HCT116 (cell line): ENCODE data around the gene POLR2C. TPM values are rescaled to one million over a fixed set of nuclear protein-coding genes. Genes with fewer than 3 reads are reported as not detected.

Source experiments
- ATAC-seq: fragments of 200-7000 bp; cut with Tn5 transposase; 2 replicates; pipeline ENCODE4 v1.9.1; 2020; ENCODE audit warnings: mild to moderate bottlenecking, moderate library complexity
- BruUV-seq: library from RNA; stranded (reverse); fragments of 400-500 nt; replicated peaks from 2 replicates; lab custom pipeline; 2021; lab: Mats Ljungman, UMichigan
- CTCF ChIA-PET: fragments of 300-600 bp; sonication (Branson Sonifier 250); formaldehyde crosslinking; loops from one replicate; lab custom pipeline; 2021; ENCODE audit warnings: antibody characterized with exemption; lab: Charles Lee
- POLR2A ChIA-PET: fragments of 300-600, 350-600 bp; sonication (Branson Sonifier 250); formaldehyde crosslinking; loops from one replicate; lab custom pipeline; 2021; ENCODE audit warnings: antibody characterized with exemption; lab: Charles Lee
- RAD21 ChIA-PET, 2 experiments: fragments of 300-600 bp; sonication (Branson Sonifier 250); formaldehyde crosslinking; loops; one replicate each; lab custom pipeline; 2023; ENCODE audit warnings: low total read pairs in 2 of 2; ENCODE audit not compliant: uncharacterized antibody in 2 of 2, unreplicated experiment in 2 of 2, low non-redundant PET in 1 of 2; lab: Charles Lee
- DNase-seq: peaks from one replicate; pipeline ENCODE4 v3.0.0-alpha.2; 2010; ENCODE audit warnings: low read depth, low spot score
- H2AFZ ChIP-seq: fragments of 200-600 bp; shearing (Covaris generic), sonication (generic); 2 replicates; pipeline ENCODE4 v1.6.1; 2017; ENCODE audit warnings: low read depth, mixed run types, mixed read lengths, antibody characterized with exemption, low read length; ENCODE audit not compliant: poor library complexity, severe bottlenecking
- H3K27ac ChIP-seq: 2 replicates; pipeline ENCODE4 v1.5.1; 2012; ENCODE audit warnings: low read depth, low read length
- H3K27me3 ChIP-seq: fragments of 200-600 bp; sonication (generic); 2 replicates; pipeline ENCODE4 v1.6.1; 2016; ENCODE audit warnings: mixed run types, low read length, mixed read lengths; ENCODE audit not compliant: insufficient read depth
- H3K36me3 ChIP-seq, 2 experiments: fragments of 200-500 bp in 1 of 2; fragments of 200-600 bp in 1 of 2; sonication (Bioruptor generic) in 1 of 2; sonication (generic) in 1 of 2; 2 replicates each; pipeline versions ENCODE4 v1.5.1 to v1.6.1; 2014 to 2016; ENCODE audit warnings: low read length in 2 of 2, inconsistent platforms in 1 of 2, mixed read lengths in 1 of 2, mixed run types in 1 of 2; ENCODE audit not compliant: insufficient read depth in 2 of 2, control insufficient read depth in 1 of 2
- H3K4me1 ChIP-seq, 2 experiments: fragments of 200-600 bp in 1 of 2; sonication (generic) in 1 of 2; 2 replicates each; pipeline versions ENCODE4 v1.5.1 to v1.6.1; 2012 to 2017; ENCODE audit warnings: low read length in 2 of 2, inconsistent platforms in 1 of 2, mild to moderate bottlenecking in 1 of 2, mixed read lengths in 1 of 2, mixed run types in 1 of 2, moderate library complexity in 1 of 2; ENCODE audit not compliant: insufficient read depth in 2 of 2, control insufficient read depth in 1 of 2
- H3K4me2 ChIP-seq: fragments of 200-600 bp; sonication (generic); 2 replicates; pipeline ENCODE4 v1.6.1; 2017; ENCODE audit warnings: mixed run types, low read length, mixed read lengths
- H3K4me3 ChIP-seq, 2 experiments: fragments of 200-600 bp in 1 of 2; sonication (generic) in 1 of 2; replicated peaks in 1 of 2; 2 replicates each; pipeline ENCODE4 v1.5.1; 2011 to 2016; ENCODE audit warnings: low read length in 2 of 2, control low read depth in 1 of 2, low read depth in 1 of 2, mild to moderate bottlenecking in 1 of 2, mixed read lengths in 1 of 2, mixed run types in 1 of 2
- H3K79me2 ChIP-seq: fragments of 200-600 bp; sonication (generic); 2 replicates; pipeline ENCODE4 v1.6.1; 2017; ENCODE audit warnings: mild to moderate bottlenecking, mixed run types, low read length, moderate library complexity, mixed read lengths; ENCODE audit not compliant: insufficient read depth
- H3K9ac ChIP-seq: fragments of 200-600 bp; sonication (generic); 2 replicates; pipeline ENCODE4 v1.6.1; 2016; ENCODE audit warnings: low read length, mixed read lengths
- H3K9me2 ChIP-seq: fragments of 200-600 bp; sonication (generic), shearing (Covaris generic); 2 replicates; pipeline ENCODE4 v1.6.1; 2017; ENCODE audit warnings: mixed run types, mild to moderate bottlenecking, moderate library complexity; ENCODE audit not compliant: insufficient read depth
- H3K9me3 ChIP-seq, 2 experiments: fragments of 200-500 bp in 1 of 2; fragments of 200-600 bp in 1 of 2; sonication (Bioruptor generic) in 1 of 2; sonication (generic) in 1 of 2; 2 replicates each; pipeline ENCODE4 v1.6.1; 2014 to 2017; ENCODE audit warnings: low read length in 2 of 2, mixed read lengths in 2 of 2, inconsistent platforms in 1 of 2, low read depth in 1 of 2, mild to moderate bottlenecking in 1 of 2, mixed run types in 1 of 2, moderate library complexity in 1 of 2; ENCODE audit not compliant: control insufficient read depth in 1 of 2, insufficient read depth in 1 of 2
- H4K20me1 ChIP-seq: fragments of 200-600 bp; sonication (generic), shearing (Covaris generic); 2 replicates; pipeline ENCODE4 v1.6.1; 2017; ENCODE audit warnings: mixed run types, mild to moderate bottlenecking, moderate library complexity; ENCODE audit not compliant: insufficient read depth
- CBX3 ChIP-seq: IDR thresholded peaks from 2 replicates; pipeline ENCODE4 v1.6.1; 2012; ENCODE audit warnings: low read depth
- RAD21 ChIP-seq: IDR thresholded peaks from 2 replicates; pipeline ENCODE4 v1.6.1; 2012; ENCODE audit warnings: low read depth, mild to moderate bottlenecking
- YY1 ChIP-seq: IDR thresholded peaks from 2 replicates; pipeline ENCODE4 v1.6.1; 2011; ENCODE audit warnings: low read length, low read depth, moderate library complexity, mild to moderate bottlenecking; ENCODE audit not compliant: insufficient replicate concordance; ENCODE audit errors: extremely low read depth
- intact Hi-C: fragments of 100-400 bp; cut with micrococcal nuclease; formaldehyde crosslinking; loops from 2 replicates; pipeline ENCODE4 v1.10.0; 2022
- total RNA-seq: library from RNA; stranded (reverse); gene quantifications from one replicate; pipeline ENCODE4 v1.2.1, GENCODE V29; 2021; ENCODE audit not compliant: unreplicated experiment
- TF ChIP-seq, protein P1 (sequence below), 3 experiments: fragments of 200-600 bp in 1 of 3; sonication (generic) in 1 of 3; IDR thresholded peaks in 2 of 3; conservative IDR thresholded peaks in 1 of 3; 2 replicates each; pipeline ENCODE4 v1.5.1; 2012 to 2017; ENCODE audit warnings: low read depth in 2 of 3, low read length in 2 of 3, antibody characterized with exemption in 1 of 3, borderline replicate concordance in 1 of 3, control low read depth in 1 of 3, mild to moderate bottlenecking in 1 of 3, mixed read lengths in 1 of 3, mixed run types in 1 of 3, moderate library complexity in 1 of 3; ENCODE audit not compliant: insufficient read depth in 1 of 3

The POLR2C gene
- total RNA-seq, 1 experiment from 2014 or later: 74.4 TPM

DNA sequence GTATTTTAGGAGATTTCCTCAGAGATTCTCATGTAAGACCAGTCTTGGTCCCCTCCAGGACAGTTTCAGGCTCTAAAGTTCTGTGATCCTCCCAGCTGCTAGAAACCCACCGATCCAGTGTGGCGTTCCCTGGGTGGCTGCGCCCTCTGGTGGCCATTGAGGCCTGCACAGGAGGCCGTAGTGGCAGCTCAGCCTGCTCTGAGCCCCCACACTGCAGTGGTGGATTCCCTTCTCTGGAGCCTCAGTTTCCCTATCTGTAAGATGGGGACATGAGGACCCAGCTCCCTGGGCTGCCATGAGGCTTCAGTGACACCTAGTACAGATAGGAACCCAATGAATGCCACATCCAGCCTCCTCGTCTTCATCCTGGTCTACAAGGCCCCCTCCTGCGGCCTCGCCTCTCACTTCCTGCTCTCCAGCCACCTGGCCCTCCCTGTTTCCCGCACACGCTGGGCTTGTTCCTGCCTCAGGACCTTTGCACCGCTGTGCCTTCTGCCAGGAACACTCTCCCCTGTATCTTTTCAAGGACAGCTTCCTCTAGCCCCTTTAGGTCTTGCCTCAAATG is 57.4 kb downstream of the POLR2C start:
- Histone ChIP-seq H3K27me3 (no peaks in the 10 kb centered on the region), H3K4me3 (no peak overlapping the region), H3K27ac (no peak overlapping the region), H3K79me2 (no peaks in the 10 kb centered on the region), H3K9ac (no peak overlapping the region), H2AFZ (no peak overlapping the region), H4K20me1 (no peaks in the 10 kb centered on the region), H3K4me1 (no peaks in the 10 kb centered on the region), H3K36me3 (no peaks in the 10 kb centered on the region), H3K9me2 (no peaks in the 10 kb centered on the region), H3K9me3 (no peaks in the 10 kb centered on the region), H3K4me2 (no peak overlapping the region)
- peak; percentile 98 for ATAC-seq
- no TSS peak for BruUV-seq
- intact Hi-C loops: loop anchor here (1.0 kb wide), 3 partner anchors 44 to 220 kb away; no protein-coding TSS in a partner anchor
- RAD21 ChIA-PET: interaction anchor here (0.7 to 0.9 kb wide), 3 partner anchors 44 to 103 kb away, joined by 3 read pairs; no protein-coding TSS in a partner anchor
- TF ChIP-seq, protein P1, sequence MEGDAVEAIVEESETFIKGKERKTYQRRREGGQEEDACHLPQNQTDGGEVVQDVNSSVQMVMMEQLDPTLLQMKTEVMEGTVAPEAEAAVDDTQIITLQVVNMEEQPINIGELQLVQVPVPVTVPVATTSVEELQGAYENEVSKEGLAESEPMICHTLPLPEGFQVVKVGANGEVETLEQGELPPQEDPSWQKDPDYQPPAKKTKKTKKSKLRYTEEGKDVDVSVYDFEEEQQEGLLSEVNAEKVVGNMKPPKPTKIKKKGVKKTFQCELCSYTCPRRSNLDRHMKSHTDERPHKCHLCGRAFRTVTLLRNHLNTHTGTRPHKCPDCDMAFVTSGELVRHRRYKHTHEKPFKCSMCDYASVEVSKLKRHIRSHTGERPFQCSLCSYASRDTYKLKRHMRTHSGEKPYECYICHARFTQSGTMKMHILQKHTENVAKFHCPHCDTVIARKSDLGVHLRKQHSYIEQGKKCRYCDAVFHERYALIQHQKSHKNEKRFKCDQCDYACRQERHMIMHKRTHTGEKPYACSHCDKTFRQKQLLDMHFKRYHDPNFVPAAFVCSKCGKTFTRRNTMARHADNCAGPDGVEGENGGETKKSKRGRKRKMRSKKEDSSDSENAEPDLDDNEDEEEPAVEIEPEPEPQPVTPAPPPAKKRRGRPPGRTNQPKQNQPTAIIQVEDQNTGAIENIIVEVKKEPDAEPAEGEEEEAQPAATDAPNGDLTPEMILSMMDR (IDR thresholded peaks at IDR 0.05 in 2 of 3, conservative IDR thresholded peaks at IDR 0.05 in 1 of 3; ENCODE audit: borderline replicate concordance in 1 of 3, insufficient read depth in 1 of 3, low read depth in 2 of 3, low read length in 2 of 3): peak; percentile 95 to 99 (median 98)
- TF ChIP-seq RAD21 (peak; percentile 95), CBX3 (no peak), YY1 (peak; percentile 38)
- DNase-seq: peak; percentile 41
- POLR2A ChIA-PET: interaction anchor here (1.0 to 1.5 kb wide), 3 partner anchors 57 to 101 kb away, joined by 3 to 4 read pairs (median 3); partner anchors contain the start of genes CIAPIN1, COQ9 and POLR2C
- CTCF ChIA-PET: interaction anchor here (1.0 to 2.8 kb wide), 8 partner anchors 8 to 217 kb away, joined by 3 to 22 read pairs (median 6); partner anchors contain the start of genes CIAPIN1, COQ9 and POLR2C

Other genes starting within 250 kb of the POLR2C start
- gene ARL2BP, start 217.4 kb upstream of the POLR2C start, total RNA-seq: 28.8 TPM
- gene PLLP, start 178.0 kb upstream of the POLR2C start, total RNA-seq: 3.1 TPM
- gene CCL22, start 103.9 kb upstream of the POLR2C start, total RNA-seq: 0.66 TPM
- 0.15 TPM for gene CX3CL1, start 90.2 kb upstream of the POLR2C start, total RNA-seq
- gene CCL17, start 57.9 kb upstream of the POLR2C start, total RNA-seq: not detected
- 68.5 TPM for gene CIAPIN1, start 15.3 kb upstream of the POLR2C start, total RNA-seq
- gene COQ9, start 15.2 kb upstream of the POLR2C start, total RNA-seq: 62.7 TPM
- 14.4 TPM for gene DOK4, start 23.8 kb downstream of the POLR2C start, total RNA-seq
- gene CCDC102A, start 73.9 kb downstream of the POLR2C start, total RNA-seq: 4.5 TPM
- gene ADGRG5, start 80.0 kb downstream of the POLR2C start, total RNA-seq: 3.7 TPM
- 36.4 TPM for gene ADGRG1, start 166.0 kb downstream of the POLR2C start, total RNA-seq
- gene ADGRG3, start 205.6 kb downstream of the POLR2C start, total RNA-seq: not detected
- gene DRC7, start 232.1 kb downstream of the POLR2C start, total RNA-seq: 0.91 TPM